Prostate gland (tissue), 2 donors: ENCODE data around the gene CTBP1.

Source experiments
- POLR2AphosphoS5 ChIP-seq: sonication (generic); formaldehyde crosslinking; IDR thresholded peaks from one replicate; pipeline ENCODE4 v1.6.1; 2017; ENCODE audit warnings: antibody characterized with exemption
- TF ChIP-seq, protein P1 (sequence below), 4 experiments: fragments of 200-600 bp in 2 of 4; fragments of 450-650 bp in 2 of 4; sonication (generic) in 2 of 4; IDR thresholded peaks; 1 replicate in 3 of 4; 2 replicates in 1 of 4; pipeline ENCODE4 v1.5.1; 2016 to 2019; ENCODE audit warnings: antibody characterized with exemption in 4 of 4, mild to moderate bottlenecking in 2 of 4, moderate library complexity in 2 of 4

DNA sequence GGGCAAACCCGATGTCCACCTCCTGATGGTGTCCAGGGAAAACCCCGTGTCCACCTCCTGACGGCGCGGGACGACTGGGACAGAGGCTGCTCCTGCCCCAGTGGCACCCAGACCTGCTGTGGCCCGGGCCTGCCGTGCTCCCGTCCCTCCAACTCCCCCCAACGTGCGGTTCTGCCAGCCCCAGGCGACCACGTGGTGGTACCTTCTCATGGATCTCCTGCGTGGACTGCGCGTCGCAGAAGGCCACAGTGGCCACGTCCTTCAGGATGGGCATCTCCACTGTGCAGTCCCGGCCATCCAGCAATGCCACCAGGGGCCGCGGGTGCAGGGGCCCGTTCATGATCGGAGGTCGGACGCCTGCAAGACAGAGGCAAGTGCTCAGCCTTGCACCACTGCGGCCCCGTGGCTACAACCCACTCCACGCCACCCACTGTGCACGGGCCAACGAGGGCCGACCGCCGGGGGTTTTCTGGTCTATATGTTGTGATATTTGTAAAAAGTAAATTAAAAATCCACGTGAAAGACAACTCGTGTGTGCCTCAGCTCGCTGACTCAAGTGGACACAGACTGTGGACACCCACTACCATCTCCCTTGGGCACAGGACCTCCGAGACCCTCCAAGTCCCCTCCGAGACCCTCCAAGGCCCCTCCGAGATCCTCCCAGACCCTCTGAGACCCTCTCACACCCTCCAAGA lies 10.8 kb downstream of the CTBP1 start:
- TF ChIP-seq, protein P1, sequence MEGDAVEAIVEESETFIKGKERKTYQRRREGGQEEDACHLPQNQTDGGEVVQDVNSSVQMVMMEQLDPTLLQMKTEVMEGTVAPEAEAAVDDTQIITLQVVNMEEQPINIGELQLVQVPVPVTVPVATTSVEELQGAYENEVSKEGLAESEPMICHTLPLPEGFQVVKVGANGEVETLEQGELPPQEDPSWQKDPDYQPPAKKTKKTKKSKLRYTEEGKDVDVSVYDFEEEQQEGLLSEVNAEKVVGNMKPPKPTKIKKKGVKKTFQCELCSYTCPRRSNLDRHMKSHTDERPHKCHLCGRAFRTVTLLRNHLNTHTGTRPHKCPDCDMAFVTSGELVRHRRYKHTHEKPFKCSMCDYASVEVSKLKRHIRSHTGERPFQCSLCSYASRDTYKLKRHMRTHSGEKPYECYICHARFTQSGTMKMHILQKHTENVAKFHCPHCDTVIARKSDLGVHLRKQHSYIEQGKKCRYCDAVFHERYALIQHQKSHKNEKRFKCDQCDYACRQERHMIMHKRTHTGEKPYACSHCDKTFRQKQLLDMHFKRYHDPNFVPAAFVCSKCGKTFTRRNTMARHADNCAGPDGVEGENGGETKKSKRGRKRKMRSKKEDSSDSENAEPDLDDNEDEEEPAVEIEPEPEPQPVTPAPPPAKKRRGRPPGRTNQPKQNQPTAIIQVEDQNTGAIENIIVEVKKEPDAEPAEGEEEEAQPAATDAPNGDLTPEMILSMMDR (IDR thresholded peaks at IDR 0.05), result no peak
- TF ChIP-seq POLR2AphosphoS5, result no peak
